HK-2 (cell line): Measurements from ENCODE around the gene FAM98A.

Experiments used
- DNase-seq: peaks from one replicate; pipeline ENCODE4 v3.0.0-alpha.2; 2018; ENCODE audit not compliant: unreplicated experiment

Gene FAM98A

DNA sequence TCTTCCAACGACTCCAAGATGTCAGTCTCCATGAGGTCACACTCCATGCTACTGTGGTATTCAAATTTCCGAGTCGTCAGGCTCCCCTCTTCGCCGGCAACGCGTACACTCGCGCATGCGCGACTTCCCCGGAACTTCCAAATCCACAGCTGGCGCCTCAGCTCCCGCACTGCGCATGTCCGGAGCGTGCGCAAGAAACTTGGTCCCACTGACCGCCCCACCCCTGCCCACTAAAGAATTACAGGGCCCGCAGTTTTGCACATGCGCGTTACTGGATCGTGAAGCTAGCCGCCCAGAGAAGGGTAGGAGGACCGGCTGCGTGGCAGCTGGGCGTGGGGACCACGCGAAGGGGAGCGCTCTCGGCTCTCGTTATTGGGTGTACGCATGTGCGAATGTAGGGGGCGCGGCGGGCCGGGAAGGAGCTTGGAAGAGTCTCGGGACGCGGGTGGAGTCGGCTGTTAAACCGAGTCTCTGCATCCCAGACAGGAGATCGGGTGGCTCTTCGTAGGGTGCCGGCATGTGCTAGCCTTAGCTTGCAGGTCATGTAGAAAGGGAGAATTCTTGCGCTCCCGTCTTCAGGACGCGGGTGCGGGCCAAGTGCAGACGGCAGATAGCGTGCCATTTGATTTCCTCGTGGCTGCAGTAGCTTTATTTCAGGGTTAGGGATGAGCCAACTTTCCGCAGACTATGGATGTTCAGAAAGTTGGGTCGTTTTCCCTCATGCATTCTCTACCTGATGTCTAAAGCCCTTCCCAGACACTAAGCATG is at the start of gene FAM98A:
FAM98A (minus strand) TSS at position 125 of the 768 bp plus-strand sequence; CDS start at position 47, 78 bp downstream.
- DNase-seq: peak; percentile 99

DNA sequence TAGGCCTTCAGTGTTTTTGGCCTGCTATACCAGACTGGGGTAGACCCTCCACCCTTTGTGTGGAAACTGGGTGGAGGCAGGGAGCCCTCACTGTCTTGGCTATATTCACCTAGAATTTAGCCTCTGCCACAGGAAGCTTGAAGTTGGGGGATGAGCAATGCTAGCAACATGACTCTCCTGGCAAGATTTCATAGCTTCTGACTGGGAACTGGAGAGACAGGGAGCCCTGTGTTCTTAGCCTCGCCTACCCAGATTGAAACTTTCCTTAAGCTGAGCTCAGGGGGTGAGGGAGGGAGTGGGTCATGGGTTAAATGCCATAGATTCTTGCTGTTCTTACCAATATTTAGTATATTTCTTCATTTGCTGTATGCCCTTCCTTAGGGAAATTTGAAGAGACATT is 46.8 kb upstream of the FAM98A start:
- DNase-seq: no peak

DNA sequence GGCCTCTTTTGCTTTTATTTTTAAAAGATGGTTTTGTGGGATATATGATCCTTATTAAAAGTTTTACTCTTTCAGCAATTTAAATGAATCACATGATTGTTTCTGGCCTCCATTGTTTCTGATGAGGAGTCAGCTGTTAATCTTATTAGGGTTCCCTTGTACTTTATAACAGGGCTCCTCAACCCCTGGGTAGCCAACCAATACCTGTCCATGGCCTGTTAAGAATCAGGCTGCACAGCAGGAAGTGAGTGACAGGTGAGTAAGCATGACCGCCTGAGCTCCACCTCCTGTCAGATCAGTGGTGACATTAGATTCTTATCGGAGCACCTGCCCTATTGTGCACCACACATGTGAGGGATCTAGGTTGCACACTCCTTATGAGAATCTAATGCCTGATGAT is 45.1 kb upstream of the FAM98A start:
- no peak for DNase-seq

DNA sequence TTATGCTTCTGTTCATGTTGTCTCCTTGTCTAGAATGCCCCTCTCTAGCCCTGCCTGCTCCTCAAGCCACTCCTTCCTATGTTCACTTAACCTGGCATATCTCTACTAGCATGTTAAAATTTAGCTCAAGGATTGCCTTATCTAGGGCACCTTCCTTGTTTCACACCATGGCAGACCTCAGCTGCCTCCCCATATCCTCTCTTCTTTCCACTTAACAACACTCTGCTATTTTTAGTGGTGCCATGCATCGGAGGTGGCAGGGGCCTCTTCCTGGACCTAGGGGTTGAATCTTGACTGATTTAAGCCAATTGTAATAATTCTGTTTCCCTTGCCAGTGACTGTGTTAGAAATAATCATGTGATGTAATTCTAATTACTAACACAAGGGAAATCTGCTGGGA is 36.9 kb upstream of the FAM98A start:
- DNase-seq: no peak

DNA sequence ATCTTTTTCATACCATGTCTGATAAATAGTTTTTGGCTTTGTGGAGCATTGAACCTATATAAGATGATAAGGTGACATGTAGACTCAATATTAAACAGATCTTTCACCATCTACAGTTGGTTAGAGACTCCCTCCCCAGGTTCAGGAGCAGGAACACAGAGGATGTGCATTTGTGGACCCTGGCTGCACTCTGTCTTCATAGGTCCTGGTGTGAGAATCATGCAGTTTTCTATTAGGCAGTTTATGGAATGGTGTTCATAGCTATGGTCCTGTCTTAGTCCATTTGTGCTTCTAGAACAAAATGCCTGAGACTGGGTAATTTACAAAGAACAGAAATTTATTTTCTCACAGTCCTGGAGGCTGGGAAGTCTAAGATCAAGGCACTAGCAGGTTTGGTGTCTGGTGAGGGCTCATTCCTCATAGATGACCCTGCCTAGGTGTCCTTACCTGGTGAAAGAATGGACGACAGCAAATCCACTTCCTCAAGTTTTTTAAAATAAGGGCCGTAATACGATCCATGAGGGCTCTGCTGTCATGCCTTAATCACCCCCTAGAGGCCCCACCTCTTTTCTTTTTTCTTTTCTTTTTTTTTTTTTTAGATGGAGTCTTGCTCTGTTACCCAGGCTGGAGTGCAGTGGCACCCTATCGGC is 35.3 kb upstream of the FAM98A start:
- DNase-seq: no peak

DNA sequence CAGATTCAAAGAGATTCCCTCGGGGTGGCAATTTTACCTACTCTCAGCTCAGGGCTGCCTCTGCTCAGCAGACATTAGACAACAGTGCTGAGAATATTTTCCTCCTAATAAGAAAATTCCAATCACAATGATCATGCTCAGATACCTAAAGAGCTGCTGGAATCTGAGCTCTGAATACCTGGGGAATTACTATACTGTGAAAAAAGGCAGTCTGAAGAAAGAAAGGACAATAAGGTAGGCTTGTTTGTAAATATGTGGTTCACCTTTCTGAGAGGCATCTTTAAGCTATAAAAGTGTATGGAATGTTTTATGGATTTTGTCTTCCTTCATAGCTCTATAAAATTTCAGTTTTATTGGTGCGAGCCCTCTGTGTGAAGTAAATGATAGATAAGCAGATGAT is 34.2 kb upstream of the FAM98A start:
- no peak for DNase-seq

DNA sequence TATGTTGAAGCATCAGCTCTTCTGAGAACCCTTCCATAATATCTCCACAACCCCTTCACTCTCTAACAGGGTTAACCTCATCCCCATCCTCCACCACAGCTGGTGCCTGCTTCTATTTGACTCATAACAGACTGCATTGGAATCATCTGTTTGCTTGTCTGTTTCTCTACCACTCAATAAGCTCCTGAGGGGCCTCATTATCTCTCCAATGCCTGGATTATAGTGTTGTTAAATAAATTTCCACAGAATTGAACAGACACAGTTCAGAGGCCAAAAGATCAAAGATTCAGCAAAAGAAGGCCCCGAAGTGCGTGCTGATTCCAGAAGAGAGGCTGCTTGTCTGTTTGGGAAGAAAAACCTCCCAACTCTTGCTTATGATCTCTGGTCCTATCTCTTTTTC is 33.7 kb upstream of the FAM98A start:
- DNase-seq: no peak

DNA sequence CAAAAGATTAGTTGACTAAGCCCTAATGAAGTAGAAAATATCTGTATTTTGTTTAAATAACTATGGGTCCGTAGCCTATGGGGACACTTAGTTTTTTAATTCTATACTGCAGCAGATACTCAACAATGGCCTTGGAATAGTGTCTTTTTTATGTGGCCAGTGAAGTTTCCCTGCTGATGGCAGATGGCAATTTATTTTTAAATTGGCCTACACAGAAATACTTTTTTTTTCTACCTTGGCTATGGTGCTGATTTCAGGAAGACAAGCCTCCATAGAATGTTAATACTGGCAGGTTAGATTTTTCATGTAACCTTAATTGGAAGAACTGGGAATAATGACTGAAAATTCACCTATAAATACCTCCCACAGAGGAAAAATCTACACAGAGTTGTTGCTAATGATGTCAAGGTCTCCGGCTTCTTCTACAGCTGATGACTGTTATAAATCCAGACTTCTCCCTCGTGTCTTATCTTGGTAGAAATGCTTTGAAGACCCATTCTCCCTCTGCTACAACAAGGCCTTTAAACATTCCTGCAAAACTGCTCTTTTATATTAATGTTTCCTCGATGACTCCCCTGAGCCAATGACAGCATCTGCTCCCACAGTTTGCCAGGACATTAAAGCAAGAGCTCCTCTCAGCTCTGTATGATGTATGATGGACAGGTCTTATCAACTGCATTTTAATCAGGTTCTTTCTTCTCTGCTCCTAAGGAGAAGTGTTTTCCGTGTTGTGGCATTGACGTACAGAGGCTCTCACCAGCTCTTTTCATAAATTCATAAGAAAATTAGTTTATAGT is 29.1 kb upstream of the FAM98A start:
- no peak for DNase-seq

DNA sequence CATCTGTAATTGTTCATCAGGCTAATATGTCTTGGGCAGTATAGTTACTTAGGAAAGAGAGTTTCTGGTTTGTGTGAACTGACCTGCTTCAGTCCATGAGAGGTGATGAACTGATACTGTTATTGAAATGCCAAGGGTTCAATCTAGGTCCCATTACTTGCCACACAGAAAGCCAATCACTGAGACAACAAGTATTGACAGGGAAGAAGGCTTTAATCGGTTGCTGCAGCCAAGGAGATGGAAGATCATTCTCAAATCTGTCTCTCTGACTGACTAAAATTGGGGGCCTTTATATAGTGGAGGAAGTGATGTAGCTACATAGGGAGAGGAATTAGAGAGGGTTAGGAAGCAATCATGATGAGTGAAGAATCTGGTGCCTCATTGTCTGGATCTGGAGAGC is 19.9 kb upstream of the FAM98A start:
- no peak for DNase-seq

DNA sequence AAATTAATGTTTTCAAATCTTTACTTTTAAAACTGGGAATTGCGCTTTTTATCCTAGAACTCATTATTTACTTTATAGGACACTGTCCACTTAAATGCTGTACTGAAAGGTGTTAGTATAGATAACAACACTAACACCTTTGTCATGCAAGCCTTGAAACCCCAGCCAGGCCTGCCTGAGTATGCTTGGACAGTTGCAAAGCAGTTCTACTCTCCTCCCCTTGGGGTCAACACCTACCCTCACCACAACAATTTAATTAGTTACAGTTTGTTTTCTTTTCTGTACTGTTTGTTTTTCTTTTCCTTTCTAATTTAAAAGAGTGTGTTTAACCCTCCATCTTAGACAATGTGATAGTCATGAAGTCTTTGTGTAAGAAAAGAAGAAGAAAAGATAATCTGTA is 18.9 kb upstream of the FAM98A start:
- DNase-seq: no peak

DNA sequence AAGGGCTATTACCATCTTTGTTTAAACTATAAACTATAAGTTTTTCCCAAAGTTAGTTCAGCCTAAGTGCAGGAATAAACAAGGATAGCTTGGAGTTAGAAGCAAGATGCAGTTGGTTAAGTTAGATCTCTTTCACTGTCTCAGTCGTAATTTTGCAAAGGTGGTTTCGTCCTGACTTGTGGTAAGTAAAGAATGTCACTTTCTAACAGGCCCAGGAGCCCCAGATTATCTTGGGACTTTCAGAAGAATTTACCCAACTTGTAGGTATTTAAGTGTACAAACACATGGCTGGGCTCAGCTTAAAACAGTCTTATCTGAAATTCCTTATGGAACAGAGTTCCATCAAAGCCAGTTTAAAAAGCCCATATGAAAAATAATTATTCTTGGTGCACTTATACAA is 18.3 kb upstream of the FAM98A start:
- DNase-seq: no peak

DNA sequence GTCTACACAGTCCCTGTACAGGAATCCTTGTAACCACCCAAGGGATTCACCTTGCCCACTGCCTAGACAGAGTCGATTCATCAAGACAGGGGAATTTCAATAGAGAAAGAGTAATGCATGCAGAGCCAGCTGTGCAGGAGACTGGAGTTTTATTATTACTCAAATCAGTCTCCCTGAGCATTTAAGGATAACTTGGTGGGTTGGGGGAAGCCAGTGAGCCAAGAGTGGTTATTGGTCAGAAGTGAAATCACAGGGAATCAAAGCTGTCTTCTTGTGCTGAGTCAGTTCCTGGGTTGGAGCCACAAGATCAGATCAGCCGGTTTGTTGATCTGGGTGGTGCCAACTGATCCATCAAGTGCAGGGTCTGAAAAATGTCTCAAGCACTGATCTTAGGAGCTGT is 17.8 kb upstream of the FAM98A start:
- DNase-seq: no peak

DNA sequence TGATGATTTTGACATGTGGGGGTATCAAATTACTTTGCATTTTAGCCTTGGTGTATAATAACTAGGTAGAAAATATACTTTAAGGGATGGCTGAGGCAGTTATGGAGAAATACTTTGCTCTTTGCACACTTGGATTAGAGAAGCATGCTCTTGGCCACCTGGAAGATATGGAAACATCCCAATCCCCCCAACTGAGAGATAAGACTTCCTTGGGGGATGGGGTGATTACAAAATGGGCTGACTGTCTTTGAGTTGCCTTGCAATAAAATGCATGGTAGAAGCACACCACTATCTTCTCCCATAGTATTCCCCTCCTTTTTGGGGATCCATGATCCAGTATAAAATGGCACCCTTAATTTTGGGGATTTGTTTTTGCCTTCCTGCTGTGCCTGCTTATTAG is 15.1 kb upstream of the FAM98A start:
- DNase-seq: no peak

DNA sequence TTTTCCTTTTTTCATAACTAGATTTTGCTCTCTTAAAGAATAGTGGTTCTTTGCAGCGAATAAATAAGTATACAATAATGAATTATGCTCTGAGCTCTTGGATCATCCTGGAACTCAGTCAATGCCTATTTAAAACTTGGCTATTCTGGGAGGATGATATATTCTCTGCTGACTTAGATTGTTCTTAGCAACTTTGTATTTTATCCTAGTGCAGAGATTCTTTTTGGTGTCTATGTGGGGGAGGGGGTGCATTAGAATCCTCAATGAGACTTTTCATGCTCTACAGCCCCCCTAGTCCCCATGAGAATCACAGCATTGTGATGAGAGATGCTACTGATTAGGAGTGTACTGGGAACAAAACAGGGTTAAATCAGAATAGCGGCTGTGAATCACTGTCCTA is 8.8 kb upstream of the FAM98A start:
- no peak for DNase-seq

DNA sequence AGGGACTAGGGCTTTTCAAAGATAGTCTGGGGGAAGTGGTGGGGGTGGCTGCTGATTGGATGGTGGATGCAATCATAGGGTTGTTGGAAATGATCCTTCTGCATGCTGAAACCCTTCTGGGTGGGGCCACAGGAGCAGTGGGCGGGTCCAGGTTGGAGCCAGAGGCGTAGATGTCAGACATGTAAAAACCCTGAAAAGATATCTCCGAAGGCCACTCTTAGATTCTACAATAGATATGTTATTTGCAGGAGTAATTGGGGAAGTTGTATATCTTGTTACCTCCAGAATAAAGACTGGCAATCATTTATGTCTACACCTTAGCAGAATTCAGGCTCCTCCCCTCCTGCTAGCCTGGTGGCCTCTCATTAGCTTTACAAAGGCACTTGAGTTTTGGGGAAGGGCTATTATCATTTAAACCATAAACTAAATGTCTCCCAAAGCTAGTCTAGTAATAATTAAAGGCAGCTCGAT is 8.2 kb upstream of the FAM98A start:
- no peak for DNase-seq

DNA sequence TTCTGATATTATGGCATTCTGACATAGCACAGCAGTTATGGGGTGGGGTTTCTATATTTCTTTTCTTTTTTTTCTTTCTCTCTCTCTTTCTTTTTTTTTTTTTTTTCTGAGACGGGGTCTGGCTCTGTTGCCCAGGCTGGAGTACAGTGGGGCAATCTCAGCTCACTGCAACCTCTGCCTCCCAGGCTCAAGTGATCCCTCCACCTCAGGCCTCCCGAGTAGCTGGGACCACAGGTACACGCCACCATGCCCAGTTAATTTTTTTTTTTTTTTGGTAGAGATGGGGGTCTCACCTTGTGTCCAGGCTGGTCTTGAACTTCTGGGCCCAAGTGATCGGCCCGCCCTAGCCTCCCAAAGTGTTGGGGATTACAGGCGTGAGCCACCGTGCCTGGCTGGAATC is 7.5 kb upstream of the FAM98A start:
- no peak for DNase-seq

DNA sequence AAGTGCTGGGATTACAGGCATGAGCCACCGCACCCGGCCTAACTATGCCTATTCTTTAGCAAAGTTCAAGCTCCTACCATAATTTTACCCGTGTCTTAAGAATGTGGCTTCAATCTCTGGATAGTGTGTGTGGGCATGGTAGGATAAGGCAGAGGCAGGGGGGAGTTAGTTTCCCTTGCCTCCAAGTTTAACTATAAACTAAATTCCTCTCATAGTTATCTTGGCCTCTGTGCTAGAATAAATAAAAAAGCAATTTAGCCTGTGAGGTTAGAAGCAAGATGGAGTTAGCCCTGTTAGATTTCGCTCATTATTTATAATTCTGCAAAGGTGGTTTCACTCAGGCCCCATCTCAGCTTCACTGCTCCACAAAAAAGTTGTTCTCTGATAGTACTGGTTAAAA is 7.0 kb upstream of the FAM98A start:
- DNase-seq: no peak

DNA sequence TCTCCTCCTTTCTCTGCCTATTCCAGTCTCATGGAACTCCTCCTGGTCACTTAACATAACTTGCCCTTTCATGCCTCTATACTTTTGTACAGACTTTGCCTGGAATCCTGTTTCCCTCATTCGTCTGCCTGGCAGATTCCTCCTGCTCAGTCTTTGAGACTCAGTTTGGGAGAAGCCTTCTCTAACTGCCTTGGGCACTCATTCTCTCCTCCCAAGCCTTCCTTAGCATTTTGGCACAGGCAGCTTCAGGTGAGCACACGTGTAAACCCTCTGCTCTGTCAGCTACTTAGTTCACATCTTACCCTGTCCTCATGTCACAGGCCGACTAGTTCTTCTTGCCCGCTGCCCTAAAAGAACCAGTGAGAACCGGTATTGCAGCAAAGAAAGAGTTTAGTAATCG is 6.0 kb upstream of the FAM98A start:
- no peak for DNase-seq

DNA sequence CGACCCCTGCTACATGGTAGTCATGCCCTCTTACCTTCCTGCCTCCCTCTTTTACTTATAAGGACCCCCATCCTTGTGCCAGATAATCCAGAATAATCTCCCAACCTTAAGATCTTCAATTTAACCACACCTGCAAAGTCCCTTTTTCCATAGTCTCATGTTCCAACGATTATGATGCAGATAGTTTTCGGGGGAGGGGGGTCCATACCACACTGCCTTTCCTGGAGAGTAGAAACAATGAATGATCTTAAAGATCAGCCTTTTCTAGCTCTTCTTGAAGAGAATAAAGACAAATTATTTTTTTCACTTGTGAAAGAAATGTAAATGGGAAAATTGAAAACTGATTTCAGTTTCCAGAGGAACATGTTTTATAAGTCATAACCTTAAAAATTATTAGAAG is 4.3 kb upstream of the FAM98A start:
- no peak for DNase-seq

DNA sequence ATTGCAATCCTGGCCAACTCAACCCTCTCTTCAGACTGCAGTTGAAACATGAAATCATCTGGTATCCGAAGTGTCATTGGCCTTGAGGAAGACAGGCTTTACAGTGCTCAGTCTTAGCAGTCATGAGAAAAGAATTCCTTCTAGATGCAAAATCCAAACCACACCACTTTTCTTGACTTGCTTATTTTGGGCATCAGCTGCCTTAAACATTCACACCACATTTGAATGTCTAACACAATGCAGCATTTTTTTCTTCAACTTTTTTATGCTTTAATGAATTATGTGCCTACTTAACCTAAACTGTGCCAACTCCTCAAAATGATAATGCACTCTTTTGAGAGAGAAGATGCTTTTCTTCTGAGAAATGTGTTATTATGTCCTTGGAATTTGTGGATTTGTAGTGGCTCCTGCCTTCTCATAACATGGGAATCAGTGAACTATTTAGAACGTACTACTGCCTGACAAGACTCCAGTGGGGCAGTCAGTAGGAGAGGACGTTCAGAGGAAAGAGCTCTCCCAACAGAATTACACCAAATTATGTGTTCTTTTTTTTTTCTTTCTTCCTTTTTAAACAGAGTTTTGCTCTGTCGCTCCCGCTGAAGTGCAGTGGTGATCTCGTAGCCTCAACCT is 3.2 kb upstream of the FAM98A start:
- DNase-seq: no peak

DNA sequence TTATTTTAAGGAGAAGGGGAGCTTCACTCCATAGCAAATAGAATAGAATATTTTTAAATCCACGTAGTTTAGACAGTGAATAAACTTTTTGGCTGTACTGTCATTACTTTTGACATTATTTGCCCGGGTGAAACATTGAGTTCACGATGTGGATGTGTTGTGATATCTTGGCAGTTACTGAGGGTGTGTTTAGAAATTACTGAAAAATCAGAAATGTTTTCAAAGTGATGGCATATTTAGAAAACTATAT is 769 bp upstream of the FAM98A start:
- DNase-seq: no peak

DNA sequence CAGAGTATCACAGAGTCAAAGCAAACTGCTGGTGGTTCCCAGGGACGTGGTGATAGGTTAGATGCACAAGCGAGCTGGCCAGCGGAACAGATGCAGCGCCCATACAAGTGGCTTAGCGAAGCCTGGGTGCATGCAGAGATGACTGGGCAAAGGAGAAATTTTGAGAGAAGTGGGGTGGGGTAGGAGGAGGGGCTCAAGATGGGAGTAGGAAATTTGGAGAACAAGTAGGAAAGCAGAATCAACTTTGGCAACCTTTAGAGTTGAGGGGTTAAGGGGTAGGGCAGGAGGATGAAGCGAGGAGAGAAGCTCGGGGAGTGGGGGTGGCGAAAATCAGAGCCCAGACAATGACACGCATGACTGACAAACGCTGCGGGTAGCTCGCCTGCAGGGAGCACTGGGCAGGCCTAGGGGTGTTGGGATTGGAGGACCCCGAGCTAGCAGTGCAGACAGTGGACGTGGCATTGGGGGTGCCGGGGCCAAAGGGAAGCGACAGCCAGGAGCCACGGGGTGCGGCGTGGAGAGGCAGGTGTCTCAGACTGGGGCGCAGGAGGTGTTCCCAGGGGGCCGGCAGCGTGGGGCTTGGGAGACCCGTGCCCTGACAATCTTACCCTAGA is 431 bp downstream of the FAM98A start:
- peak; percentile 48 for DNase-seq
